HG02610 (cell line): ENCODE measurements around the gene TENM4.
A peak's percentile ranks its signal among the peaks of the same experiment; 100 is the strongest.
"Not testable (repeated sequence)": the region's sequence is repeated elsewhere in the genome, so short reads cannot be mapped to it uniquely, and the experiment has no call there.

ENCODE experiments used
- ATAC-seq: cut with Tn5 transposase; IDR thresholded peaks from one replicate; pipeline ENCODE4 v1.9.1; 2021; ENCODE audit warnings: mild to moderate bottlenecking, moderate library complexity; ENCODE audit not compliant: unreplicated experiment

Gene TENM4

DNA sequence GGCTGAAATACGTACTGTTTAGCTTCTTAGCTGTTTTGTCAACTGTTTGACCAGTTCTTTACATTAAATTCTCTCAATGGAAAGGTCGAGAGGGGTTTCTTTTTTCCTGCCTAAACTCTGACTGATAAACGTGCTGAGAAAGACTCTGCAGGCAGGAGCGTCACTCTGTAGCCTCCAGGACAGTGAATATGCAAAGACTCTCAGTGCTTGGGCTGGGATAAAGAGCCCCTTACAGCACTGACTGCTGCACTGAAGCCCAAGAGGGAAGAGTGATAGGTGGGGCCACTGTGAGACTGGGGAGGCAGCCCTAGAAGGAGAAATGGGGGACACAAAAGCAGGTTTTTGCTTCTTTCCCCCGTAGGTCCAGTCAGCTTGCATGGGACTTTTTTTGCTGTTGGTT, 213.5 kb downstream of the TENM4 start:
- no peak for ATAC-seq

DNA sequence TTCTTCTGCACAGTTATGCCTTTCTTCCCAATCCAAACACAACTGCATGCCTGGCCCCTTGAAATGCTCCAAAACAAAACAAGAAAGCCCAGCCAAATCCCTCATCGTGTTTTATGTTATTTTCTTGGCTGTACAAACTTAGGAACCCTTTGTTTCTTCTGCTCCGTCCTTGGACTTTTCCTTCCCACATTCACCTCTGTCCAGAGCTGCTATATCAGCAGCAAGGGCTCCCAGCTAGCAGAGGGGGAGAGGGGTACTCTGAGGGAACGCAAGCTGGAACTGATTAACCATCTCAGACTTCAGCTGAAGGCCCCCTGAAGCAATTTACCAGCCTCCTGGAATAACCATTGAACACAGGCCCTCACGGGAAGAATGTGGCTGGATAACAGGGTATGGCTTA, 214.7 kb downstream of the TENM4 start:
- no peak for ATAC-seq

DNA sequence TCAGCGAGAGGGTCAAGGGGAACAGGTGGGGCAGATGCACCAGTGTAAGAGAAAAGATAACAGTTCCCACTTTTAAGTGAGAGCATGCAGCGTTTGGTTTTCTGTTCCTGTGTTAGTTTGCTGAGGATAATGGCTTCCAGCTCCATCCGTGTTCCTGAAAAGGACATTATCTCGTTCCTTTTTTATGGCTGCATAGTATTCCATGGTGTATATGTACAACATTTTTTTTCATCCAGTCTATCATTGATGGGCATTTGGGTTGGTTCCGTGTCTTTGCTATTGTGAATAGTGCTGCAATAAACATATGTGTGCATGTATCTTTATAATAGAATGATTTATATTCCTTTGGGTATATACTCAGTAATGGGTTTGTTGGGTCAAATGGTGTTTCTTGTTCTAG, 218.7 kb downstream of the TENM4 start:
- not testable (repeated sequence) for ATAC-seq

DNA sequence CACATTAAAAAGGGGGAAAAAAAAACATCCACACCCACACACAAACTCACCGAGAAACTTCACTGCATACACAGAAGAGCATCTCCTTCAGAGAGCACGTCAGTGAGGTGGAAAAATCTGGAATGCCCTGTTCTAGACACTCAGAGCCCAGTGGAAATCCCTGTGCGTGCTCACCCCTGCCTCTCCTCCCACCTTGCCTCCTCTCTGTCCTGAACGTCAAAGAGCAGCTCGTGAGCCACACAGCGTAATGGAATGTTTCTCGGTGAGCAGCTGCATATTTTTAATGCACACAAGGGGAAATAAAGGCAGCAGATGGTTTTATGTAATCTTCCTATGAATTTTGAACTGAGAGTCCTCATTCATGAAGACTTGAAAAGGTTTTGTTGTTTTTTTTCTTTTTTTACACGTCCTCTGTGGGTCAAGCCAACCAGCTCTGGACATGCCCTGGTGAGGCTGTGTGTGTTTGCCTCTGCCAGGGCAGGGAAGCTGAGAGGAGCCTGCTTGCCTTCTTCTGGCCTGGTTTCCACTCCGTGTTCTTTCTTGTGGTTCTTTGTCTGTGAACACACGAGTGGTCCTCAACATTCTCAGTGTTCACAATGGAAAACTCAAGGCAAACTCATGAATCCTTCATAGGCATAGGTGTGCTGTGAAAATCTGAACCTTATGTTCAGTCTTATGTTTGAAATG, 219.2 kb downstream of the TENM4 start:
- ATAC-seq = no peak

DNA sequence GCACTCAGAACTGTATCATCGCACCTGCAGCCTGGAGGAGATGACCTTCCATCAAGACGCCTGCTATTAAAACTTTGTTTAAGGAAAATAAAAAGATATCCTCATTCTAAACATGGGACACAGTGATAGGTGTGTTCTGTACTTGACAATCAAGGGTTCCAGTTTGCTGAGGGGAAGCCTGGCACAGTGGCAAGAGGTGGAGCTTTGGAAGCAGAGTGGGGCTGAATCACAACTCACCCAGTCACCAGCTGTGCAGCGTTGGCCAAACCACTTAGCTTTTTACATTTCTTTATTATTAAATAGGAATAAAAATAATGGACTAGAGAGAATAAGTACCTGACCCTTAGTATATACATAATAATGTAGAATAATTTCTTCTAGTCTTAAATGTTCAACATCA, 220.7 kb downstream of the TENM4 start:
- no peak for ATAC-seq

DNA sequence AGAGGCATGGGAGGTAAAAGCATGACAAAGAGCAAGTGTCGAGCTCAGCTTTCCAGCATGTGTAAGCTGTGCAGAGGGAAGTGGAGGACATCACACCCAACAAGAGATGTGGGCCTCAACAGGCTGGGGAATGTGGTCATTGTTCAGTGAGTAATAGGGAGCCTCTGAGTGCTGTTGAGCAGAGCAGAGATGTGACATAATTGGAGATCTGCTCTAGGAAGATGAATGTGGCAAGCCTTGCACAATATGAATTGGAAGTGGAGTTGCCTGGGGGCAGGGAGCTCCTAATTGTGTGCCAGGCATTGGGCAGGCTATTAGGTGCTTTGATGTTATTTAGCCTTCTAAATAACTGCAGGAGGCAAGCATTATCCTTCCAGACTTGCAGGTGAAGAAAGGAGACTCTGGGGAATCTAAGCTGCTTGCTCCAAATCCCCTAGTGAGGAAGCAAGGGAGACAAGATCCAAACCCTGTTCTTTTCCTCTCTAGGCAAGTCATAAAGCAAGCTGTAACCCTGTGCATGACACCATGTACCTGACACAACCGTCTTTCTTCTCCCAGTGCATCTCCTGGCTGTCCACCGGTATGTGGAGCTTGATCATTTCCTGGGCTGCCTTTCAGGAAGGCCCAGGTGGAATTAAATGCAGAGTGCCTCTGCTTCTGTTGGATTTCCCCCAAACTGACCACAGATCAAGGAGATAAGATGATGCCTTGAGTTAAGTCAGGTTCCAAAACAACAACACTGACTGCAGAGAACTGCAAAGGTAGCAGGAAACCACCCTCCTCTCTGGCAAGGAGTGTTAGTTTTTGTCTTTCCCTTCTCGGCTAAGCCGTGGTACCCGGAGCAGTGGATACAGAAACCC, 221.4 kb downstream of the TENM4 start:
- ATAC-seq = no peak

DNA sequence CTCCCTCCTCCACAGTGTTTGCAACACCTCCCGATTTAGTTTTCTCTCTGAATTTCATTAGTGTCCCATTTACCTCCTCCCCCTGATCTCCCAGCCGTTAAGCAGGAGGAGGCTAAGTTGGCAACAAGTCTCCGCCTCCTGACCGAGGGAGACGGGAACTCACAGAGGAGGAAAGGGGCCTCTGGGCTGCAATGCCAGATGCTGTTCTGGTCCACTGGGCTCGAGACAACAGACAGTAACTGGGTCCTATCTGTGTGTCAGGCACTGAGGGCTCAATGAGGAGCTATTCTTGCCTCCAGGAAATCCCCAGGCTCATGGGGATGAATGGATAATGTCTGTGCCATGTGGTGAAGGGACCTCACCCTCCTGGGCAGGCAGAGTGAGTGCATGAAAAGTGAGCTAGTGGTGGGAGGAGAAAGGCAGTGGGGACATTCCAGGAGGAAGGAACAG, 228.1 kb downstream of the TENM4 start:
- no peak for ATAC-seq

DNA sequence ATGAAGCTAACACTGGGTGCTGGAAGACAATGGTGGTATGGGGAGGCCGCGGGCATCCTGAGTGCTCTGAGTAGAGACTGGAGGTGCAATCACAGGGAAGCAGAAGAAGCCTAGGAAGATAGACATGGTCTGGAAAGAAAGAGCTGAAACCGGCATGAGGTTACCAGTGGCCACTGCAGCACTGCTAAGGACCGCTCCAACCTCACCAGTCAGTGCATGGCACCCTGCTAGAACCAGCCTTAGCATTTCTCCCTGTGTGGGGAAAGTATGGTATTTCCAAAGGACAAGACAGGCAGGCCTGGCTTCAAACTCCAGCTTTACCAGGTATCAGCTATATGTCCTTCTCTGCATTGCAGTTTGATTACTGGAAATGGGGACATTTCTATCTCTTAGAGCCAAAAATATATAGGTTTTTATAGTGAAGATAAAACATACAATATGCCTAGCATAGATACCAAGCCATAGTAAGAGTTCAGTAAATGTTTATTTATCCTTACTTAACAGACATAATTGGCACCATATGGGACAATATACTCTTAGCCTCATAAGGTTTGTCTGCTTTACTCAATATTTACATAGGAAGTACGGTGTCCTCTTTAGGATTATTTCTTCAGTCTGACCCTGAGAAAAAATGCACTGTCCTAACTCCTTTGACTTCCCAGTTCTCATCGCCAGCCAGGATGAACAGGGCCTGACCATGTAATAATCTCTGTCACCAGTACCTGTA, 231.1 kb downstream of the TENM4 start:
- no peak for ATAC-seq

DNA sequence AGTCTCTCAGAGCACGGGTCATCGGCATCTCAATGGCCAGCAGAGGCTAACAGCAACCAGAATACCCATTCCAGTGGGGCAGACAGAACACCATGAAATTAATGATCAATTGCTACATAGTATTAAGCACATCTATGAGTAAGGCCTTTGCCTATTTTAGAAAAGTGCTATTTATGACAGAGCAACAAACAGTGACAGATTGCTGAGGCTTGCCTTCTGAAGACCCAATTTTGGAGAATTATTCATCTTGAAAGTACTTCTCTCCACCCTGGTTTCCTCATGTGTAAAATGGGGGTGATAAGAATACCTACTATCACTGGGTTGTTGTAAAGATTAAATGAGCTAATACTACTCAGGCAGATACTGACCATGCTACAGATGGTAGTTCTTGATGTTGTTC, 232.7 kb downstream of the TENM4 start:
- no peak for ATAC-seq

DNA sequence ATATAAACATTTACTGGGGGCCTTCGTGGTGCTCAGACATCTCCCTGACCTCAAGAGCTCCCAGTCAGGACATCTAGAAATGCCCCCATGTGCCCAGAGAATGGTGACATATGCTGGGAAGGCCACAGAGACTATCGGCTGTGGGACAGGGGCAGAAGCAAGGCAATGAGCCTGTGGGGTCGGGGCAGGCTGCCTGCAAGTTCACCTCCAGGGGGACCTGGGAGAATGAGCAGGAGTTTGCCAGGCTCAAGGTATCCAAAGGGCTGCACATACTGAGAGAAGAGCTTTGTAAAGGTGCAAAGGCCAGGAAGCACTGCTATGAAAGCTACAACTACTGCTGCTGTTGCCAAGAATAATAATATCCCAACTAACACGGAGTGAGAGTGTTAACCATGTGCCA, 233.9 kb downstream of the TENM4 start:
- no peak for ATAC-seq

DNA sequence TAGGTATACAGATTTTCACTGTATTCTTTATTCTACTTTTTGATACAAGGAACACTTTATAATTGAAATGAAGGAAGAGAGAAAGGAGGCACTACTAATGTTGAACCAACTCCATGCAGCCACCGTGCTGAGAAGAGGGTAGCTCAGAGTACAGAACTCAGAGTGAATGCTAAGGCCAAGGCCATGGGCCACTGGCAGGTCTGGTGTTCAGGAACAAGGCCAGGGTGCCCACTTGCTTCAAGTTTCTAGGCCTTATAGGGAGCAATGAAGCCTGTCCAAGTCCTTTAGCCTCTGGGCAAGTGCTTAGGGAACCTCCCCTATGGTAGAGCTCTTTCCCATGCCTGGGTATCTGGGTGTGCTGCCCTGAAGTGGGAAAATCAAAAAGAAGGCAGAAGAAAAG, 235.0 kb downstream of the TENM4 start:
- no peak for ATAC-seq

DNA sequence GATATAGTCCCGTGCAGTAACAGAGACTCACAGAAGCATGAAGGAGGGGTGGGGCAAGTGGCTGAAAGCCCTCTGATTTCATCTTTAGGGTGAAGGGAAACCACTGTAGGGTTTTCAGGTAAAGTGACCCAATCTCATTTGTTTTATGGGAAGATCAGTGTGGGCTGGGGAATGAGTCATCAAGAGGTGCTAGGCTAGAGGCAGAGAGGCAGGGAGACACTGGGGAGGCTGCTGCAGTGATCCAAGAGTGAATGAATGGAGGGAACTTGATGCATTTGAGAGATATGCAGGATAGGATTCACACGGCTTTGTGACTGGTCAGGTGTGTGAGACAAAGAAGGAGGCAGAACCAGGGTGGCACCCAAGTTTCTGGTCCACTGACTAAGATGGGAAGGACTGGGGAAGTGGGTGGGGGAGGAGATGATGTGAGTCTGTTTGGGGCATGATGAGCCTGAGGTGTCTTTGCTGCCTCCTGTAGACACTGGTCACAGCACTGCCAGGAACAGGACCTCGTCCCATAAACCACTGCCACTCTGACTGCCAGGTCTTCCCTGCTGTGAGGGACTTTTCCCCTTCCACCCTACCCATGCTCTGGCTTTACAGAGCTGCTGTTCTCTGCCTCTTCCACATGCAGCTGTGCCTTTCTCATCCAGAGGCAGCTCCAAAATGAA, 239.0 kb downstream of the TENM4 start:
- ATAC-seq = peak; percentile 69

DNA sequence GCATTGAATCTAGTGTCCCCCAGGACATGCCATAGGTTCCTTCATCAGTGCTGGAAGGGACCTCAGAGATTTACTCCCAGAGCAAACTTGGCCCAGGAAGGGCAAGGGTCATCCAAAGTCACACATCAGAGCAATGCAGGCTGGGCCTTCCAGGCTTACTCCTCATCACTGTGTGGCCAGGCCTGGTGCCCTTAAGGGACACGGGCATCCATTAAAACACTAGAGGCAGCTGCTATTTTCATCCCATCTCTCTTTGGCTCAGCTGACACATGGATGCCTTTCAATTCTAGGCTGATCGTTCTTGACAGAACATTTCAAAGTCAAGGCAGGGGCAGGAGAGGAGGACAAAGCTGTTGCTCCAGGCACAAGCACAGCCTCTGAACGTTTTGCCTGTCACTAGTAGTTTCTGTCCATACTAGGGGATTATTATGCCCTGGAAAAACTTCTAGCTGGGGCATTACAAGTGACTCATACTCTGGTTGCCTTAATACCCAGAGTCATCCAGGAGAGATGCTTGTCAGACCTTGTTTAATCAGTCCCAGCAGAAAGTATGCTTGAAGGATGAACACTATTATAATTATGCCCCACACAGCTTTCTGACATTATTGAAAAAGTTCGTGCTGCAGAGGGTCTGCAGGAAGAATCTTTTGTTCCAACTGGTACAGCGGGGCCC, 240.3 kb downstream of the TENM4 start:
- ATAC-seq = no peak

DNA sequence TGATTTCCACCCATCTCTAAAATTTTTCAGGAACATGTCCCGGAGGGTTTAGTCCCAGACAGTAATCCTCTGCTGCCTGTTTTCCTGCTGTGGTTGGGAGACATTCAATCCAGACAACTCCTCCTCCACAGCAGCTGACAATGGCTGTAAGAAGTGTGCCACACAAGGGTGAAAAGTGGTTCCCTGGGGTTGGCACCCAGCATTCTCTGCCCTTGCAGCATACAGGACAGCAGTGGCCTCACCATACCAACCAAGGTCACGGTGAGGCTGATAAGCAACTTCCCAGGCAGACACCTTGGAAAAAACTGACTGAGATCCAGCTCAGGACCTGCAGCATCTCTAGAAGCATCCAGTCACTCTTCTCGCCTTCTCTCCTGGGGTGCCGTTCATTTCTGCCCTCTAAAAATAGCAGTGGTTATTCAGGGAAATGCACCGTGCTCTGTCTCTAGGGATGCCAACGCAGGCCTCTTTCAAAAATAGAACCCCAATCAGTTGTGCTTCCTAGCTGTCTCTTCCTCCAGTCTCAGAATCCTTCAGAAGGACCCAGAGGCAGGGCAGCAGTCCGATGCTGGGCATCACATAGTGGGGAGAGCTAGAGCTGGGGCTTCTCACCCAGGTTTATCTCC, 241.0 kb downstream of the TENM4 start:
- ATAC-seq = no peak

DNA sequence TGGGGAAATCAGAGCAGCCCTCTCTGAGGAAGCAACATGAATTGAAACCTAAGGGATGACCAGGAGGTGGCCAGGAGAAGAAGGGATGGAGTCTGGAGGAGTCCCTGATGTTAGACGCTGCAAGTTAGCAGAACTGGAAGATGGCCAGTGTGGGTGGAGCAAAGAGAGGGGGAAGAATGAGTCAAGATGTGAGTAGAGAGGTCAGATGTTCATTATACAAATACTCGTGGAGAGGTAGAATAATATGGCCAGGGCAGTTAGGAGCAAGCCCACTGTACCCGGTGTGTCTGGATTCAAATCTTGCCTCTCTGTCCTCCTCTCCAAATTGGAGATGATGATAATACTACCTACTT, 242.0 kb downstream of the TENM4 start:
- no peak for ATAC-seq

DNA sequence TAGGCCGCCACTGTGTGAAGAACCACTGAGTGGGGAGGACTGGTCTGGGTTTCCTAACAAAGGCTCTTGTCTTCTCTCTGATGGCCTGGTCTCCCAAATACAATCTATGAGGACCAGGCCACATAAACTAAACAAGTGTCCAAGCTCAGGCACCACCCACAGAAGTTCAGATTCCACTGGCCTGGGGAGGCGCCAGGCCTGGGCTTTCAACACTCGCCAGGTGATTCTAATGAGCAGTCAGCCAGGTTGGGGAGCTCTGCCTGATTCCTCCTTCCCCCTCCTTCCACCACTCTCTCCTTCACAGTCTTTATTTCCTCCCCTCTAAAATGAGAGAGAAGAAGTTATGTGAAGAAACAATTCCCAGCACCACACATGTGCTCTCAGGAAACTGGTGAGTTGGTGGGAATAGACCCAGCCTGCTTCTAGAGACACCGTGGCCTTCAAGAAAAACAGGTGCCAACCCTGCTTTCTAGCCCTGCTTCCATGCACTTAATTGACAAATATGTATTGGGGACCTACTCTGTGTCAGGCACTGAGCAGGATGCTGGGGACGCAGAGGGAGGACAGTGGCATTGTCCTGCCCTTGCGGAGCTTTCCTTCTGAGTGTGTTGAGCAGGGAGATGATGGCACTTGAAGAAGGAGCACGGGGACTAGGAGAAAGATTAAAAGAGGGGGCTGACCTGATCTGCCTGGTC, 242.5 kb downstream of the TENM4 start:
- ATAC-seq = no peak

DNA sequence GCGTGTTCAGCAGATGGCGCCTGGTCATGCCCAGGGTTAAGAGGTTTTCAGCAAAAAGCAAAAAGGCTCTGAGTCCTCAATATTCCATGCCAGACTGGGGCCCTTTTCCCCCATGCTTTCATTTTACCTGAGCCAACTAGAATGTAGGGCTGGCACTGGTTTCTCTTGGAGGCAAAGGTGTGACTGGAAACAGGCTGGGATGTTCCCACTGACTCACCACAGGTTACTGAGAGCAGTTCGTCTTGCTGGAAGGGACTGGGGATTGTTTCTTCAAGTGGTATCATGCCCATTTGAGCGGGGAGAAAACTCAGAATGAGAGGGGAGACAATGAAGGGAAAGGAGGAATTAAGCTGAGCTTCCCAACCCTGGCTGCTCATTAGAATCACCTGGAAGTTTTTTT, 243.9 kb downstream of the TENM4 start:
- ATAC-seq = no peak

DNA sequence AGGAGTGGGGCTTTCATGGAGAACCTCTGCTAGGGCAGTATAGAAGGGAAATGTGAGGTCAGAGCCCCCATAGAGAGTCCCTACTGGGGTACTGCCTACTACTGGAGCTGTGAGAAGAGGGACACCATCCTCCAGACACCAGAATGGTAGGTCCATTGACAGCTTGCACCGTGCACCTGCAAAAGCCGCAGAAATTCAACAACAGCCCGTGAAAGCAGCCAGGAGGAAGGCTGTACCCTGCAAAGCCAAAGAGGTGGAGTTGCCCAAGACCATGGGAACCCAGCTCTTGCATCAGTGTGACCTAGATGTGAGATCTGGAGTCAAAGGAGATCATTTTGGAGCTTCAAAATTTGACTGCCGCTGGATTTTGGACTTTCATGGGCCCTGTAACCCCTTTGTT, 245.6 kb downstream of the TENM4 start:
- no peak for ATAC-seq

DNA sequence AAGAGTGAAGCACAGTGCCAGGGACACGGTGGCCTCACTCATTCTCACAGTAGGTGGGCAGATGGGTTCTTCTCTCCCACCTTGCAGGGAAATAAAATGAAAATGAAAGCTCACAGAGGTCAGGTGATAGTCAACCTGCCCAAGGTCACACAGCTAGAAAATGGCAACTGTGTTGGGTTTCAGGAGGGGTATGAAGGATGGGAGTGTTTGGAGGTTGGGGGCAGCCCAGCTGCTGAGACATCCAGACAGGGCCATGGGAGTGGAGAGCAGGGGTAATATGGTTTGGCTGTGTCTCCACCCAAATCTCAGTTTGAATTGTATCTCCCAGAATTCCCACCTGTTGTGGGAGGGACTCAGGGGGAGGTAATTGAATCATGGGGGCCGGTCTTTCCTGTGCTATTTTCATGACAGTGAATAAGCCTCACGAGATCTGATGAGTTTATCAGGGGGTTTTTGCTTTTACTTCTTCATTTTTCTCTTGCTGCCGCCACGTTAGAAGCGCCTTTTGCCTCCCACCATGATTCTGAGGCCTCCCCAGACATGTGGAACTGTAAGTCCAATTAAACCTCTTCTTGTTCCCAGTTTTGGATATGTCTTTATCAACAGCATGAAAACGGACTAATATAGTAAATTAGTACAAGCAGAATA, 247.0 kb downstream of the TENM4 start:
- no peak for ATAC-seq
